DMS114 treated with DMSO at 0.1 percent for 48 hours (cell line): Measurements from ENCODE around the gene GPR142.

Experiments used
- DNase-seq: peaks from one replicate; lab custom pipeline; 2025; ENCODE audit not compliant: unreplicated experiment; lab: John Stamatoyannopoulos, UW

Gene GPR142

GRCh38 chr17:74344658-74345057 is 22.6 kb upstream of the GPR142 start:
- DNase-seq: no peak

GRCh38 chr17:74345433-74346241 is 21.7 kb upstream of the GPR142 start:
- no peak for DNase-seq

GRCh38 chr17:74347646-74348045 is 19.7 kb upstream of the GPR142 start:
- DNase-seq: no peak

GRCh38 chr17:74349120-74349519 is 18.2 kb upstream of the GPR142 start:
- no peak for DNase-seq

- no peak for DNase-seq
Observed at GRCh38 chr17:74350486-74350885, 16.8 kb upstream of the GPR142 start.

- no peak for DNase-seq
Observed at GRCh38 chr17:74351552-74352210, 15.6 kb upstream of the GPR142 start.

- DNase-seq: no peak
Observed at GRCh38 chr17:74353446-74354060, 13.8 kb upstream of the GPR142 start.

GRCh38 chr17:74354123-74354522 is 13.2 kb upstream of the GPR142 start:
- no peak for DNase-seq

- no peak for DNase-seq
Observed at GRCh38 chr17:74354561-74354960, 12.7 kb upstream of the GPR142 start.

GRCh38 chr17:74355065-74355464 is 12.2 kb upstream of the GPR142 start:
- no peak for DNase-seq

- DNase-seq: no peak
Observed at GRCh38 chr17:74356646-74357465, 10.4 kb upstream of the GPR142 start.

GRCh38 chr17:74357466-74357809 is 9.9 kb upstream of the GPR142 start:
- DNase-seq: no peak

GRCh38 chr17:74358697-74359096 is 8.6 kb upstream of the GPR142 start:
- DNase-seq: no peak

GRCh38 chr17:74359916-74360315 is 7.4 kb upstream of the GPR142 start:
- no peak for DNase-seq

GRCh38 chr17:74360899-74361229 is 6.4 kb upstream of the GPR142 start:
- DNase-seq: no peak

- no peak for DNase-seq
Observed at GRCh38 chr17:74361230-74362068, 5.9 kb upstream of the GPR142 start, which contains the start of gene BTBD17. TSS of gene BTBD17 (minus strand) at chr17:74361868. CDS start at chr17:74361819, 49 bp downstream.

- no peak for DNase-seq
Observed at GRCh38 chr17:74362069-74362405, 5.3 kb upstream of the GPR142 start.

GRCh38 chr17:74362810-74363498 is 4.4 kb upstream of the GPR142 start:
- no peak for DNase-seq

- DNase-seq: no peak
Observed at GRCh38 chr17:74368341-74369081, 1.2 kb downstream of the GPR142 start.
